ENCODE data around the gene UBE2M. TPM values are rescaled to one million over a fixed set of nuclear protein-coding genes. Genes with fewer than 3 reads are reported as not detected.
"Not testable (repeated sequence)": the region's sequence is repeated elsewhere in the genome, so short reads cannot be mapped to it uniquely, and the experiment has no call there.

The UBE2M gene
- total RNA-seq, 1 experiment from 2014 or later: 133 TPM

GRCh38 chr19:58510084-58510862, 48.1 kb downstream of the UBE2M start:
- ChIA-PET POLR2A (interaction anchor here (0.7 kb wide), 1 partner anchor 139 kb away, joined by 4 read pairs; no protein-coding TSS in a partner anchor), CTCF (no interaction called here)
- no peak for TF ChIP-seq CTCF (IDR thresholded peaks at IDR 0.05; ENCODE audit: insufficient read depth in 1 of 2, low read depth in 1 of 2, low read length in 1 of 2, severe bottlenecking in 1 of 2, unreplicated experiment in 1 of 2)
- no peaks in the 10 kb centered on the region for H3K27me3 Mint-ChIP-seq (ENCODE audit: insufficient read depth, unreplicated experiment)
- intact Hi-C loops (cut with micrococcal nuclease; ENCODE audit: unreplicated experiment): no loop called here
- TSS peak; percentile 9 for BruUV-seq (replicated peaks)
- H3K36me3 Mint-ChIP-seq (ENCODE audit: insufficient read depth, unreplicated experiment): peaks cover 45% of the 10 kb centered on the region
- H3K4me3 Mint-ChIP-seq (ENCODE audit: unreplicated experiment): no peak overlapping the region
- Histone ChIP-seq H3K36me3 (ENCODE audit: control insufficient read depth, insufficient read depth, low read length) (no peaks in the 10 kb centered on the region), H3K4me3 (ENCODE audit: low read depth, low read length) (no peak overlapping the region), H3K9me3 (peaks cover 11% of the 10 kb centered on the region; the same call in 1 of the 2 replicates), H3K4me1 (no peaks in the 10 kb centered on the region), H3K27me3 (replicated peaks; ENCODE audit: control insufficient read depth, insufficient read depth, low read length) (no peaks in the 10 kb centered on the region)
- peaks cover 7% of the 10 kb centered on the region for H3K4me1 Mint-ChIP-seq (ENCODE audit: low read depth, unreplicated experiment)
- no peak overlapping the region for H3K27ac Mint-ChIP-seq (ENCODE audit: unreplicated experiment)
- DNase-seq: no peak
- peaks cover 12% of the 10 kb centered on the region for H3K9me3 Mint-ChIP-seq (ENCODE audit: unreplicated experiment)

GRCh38 chr19:58509731-58510083, 48.7 kb downstream of the UBE2M start:
- Histone ChIP-seq H3K9me3 (peaks cover 12% of the 10 kb centered on the region; the same call in 1 of the 2 replicates), H3K27me3 (replicated peaks; ENCODE audit: control insufficient read depth, insufficient read depth, low read length) (no peaks in the 10 kb centered on the region), H3K36me3 (ENCODE audit: control insufficient read depth, insufficient read depth, low read length) (no peaks in the 10 kb centered on the region), H3K4me1 (no peaks in the 10 kb centered on the region), H3K4me3 (ENCODE audit: low read depth, low read length) (no peak overlapping the region)
- no peak for TF ChIP-seq CTCF (IDR thresholded peaks at IDR 0.05; ENCODE audit: insufficient read depth in 1 of 2, low read depth in 1 of 2, low read length in 1 of 2, severe bottlenecking in 1 of 2, unreplicated experiment in 1 of 2)
- Mint-ChIP-seq H3K9me3 (ENCODE audit: unreplicated experiment) (peaks cover 12% of the 10 kb centered on the region), H3K27me3 (ENCODE audit: insufficient read depth, unreplicated experiment) (no peaks in the 10 kb centered on the region), H3K36me3 (ENCODE audit: insufficient read depth, unreplicated experiment) (peaks cover 39% of the 10 kb centered on the region), H3K4me1 (ENCODE audit: low read depth, unreplicated experiment) (peaks cover 7% of the 10 kb centered on the region), H3K27ac (ENCODE audit: unreplicated experiment) (no peak overlapping the region), H3K4me3 (ENCODE audit: unreplicated experiment) (no peak overlapping the region)
- no TSS peak for BruUV-seq (replicated peaks)
- DNase-seq: no peak
- ChIA-PET CTCF (no interaction called here), POLR2A (interaction anchor here (0.7 kb wide), 1 partner anchor 138 kb away, joined by 4 read pairs; no protein-coding TSS in a partner anchor)
- intact Hi-C loops (cut with micrococcal nuclease; ENCODE audit: unreplicated experiment): no loop called here

- intact Hi-C loops (cut with micrococcal nuclease; ENCODE audit: unreplicated experiment); H3K4me3 Mint-ChIP-seq (ENCODE audit: unreplicated experiment); H3K4me1 ChIP-seq; H3K27me3 ChIP-seq (replicated peaks; ENCODE audit: control insufficient read depth, insufficient read depth, low read length); DNase-seq; H3K4me1 Mint-ChIP-seq (ENCODE audit: low read depth, unreplicated experiment); CTCF ChIA-PET; H3K4me3 ChIP-seq (ENCODE audit: low read depth, low read length); BruUV-seq (replicated peaks); H3K27me3 Mint-ChIP-seq (ENCODE audit: insufficient read depth, unreplicated experiment); H3K27ac Mint-ChIP-seq (ENCODE audit: unreplicated experiment); H3K36me3 ChIP-seq (ENCODE audit: control insufficient read depth, insufficient read depth, low read length): not testable (repeated sequence)
- Mint-ChIP-seq H3K36me3 (ENCODE audit: insufficient read depth, unreplicated experiment) (peaks cover 22% of the 10 kb centered on the region), H3K9me3 (ENCODE audit: unreplicated experiment) (peaks cover 21% of the 10 kb centered on the region)
- POLR2A ChIA-PET: interaction anchor here (0.6 kb wide), 1 partner anchor 36 kb away, joined by 6 read pairs; the partner anchor contains the start of gene TRIM28
- peaks cover 12% of the 10 kb centered on the region; the same call in 1 of the 2 replicates for H3K9me3 ChIP-seq
Observed at GRCh38 chr19:58507602-58508223, 50.7 kb downstream of the UBE2M start.

Small RNAs within 50 kb of the gene (microRNA-seq; reads per million reads assigned to microRNA genes)
- 9.8 reads per million, percentile 48 among the genes with 10 or more reads in this experiment for gene MIR6807

Other genes starting within 250 kb of the UBE2M start
- 4.0 and 4.3 TPM in 2 replicates for gene ZSCAN22, start 231.6 kb downstream of the UBE2M start, total RNA-seq (2022)
- 1.6 and 2.8 TPM in 2 replicates for gene A1BG, start 205.1 kb downstream of the UBE2M start, total RNA-seq (2022)
- gene ZNF497, start 195.9 kb downstream of the UBE2M start, total RNA-seq (2022): 1.6 and 1.7 TPM in 2 replicates
- 2.2 and 2.3 TPM in 2 replicates for gene ZNF837, start 177.6 kb downstream of the UBE2M start, total RNA-seq (2022)
- 1,436 and 1,611 TPM in 2 replicates for gene RPS5, start 171.3 kb downstream of the UBE2M start, total RNA-seq (2022)
- 0.73 and 1.3 TPM in 2 replicates for gene RNF225, start 163.0 kb downstream of the UBE2M start, total RNA-seq (2022)
- gene ZNF584, start 150.0 kb downstream of the UBE2M start, total RNA-seq (2022): 4.9 and 5.7 TPM in 2 replicates
- not detected in 2 replicates for gene ZNF132, start 118.5 kb downstream of the UBE2M start, total RNA-seq (2022)
- gene ZNF324B, start 107.0 kb downstream of the UBE2M start, total RNA-seq (2022): 4.6 and 6.8 TPM in 2 replicates
- gene ZNF324, start 91.5 kb downstream of the UBE2M start, total RNA-seq (2022): 9.8 and 10.6 TPM in 2 replicates
- 8.6 and 9.7 TPM in 2 replicates for gene ZNF446, start 82.3 kb downstream of the UBE2M start, total RNA-seq (2022)
- gene SLC27A5, start 46.6 kb downstream of the UBE2M start, total RNA-seq (2022): 10.3 and 12.5 TPM in 2 replicates
- gene ZBTB45, start 38.8 kb downstream of the UBE2M start, total RNA-seq (2022): 14.6 and 14.8 TPM in 2 replicates
- 837 and 863 TPM in 2 replicates for gene TRIM28, start 14.5 kb downstream of the UBE2M start, total RNA-seq (2022)
- 110 and 112 TPM in 2 replicates for gene CHMP2A, start 3.5 kb downstream of the UBE2M start, total RNA-seq (2022)
- gene MZF1, start 14.7 kb upstream of the UBE2M start, total RNA-seq (2022): 20.4 and 25.6 TPM in 2 replicates

All from Caco-2 (cell line).